ENCODE results near the gene MRPL46. TPM values are rescaled to one million over a fixed set of nuclear protein-coding genes. Genes with fewer than 3 reads are reported as not detected.

The MRPL46 gene
- total RNA-seq, 2 donors from 2014 or later = 32.0 to 40.4 TPM

DNA sequence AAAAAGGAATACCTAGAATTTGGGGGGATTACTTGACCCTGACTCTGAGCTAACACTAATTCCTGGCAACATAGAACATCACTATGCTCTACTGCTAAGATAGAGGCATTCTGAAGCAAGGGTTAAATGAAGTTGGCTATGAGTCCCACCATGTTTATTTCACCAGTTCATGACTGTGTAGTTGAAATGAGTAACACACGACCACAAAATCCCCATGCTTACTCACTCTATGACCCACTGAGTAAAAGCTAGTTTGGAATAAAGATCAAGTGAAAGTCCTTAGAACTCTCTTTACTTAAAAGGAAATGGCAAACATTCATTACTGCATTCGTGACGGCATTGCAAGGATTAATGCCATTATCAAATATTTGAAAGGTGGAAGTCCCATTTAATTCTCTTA is 47.4 kb downstream of the MRPL46 start:
- ATAC-seq (peak; percentile 64 to 91), DNase-seq (ENCODE audit: low spot score) (no peak)
- H3K4me3 Mint-ChIP-seq = no peak overlapping the region
- no peak overlapping the region for H3K27ac Mint-ChIP-seq
- H3K4me1 Mint-ChIP-seq (ENCODE audit: low read depth in 2 of 2) = peaks cover 0 to 11% of the 10 kb centered on the region in 2 donors
- H3K9me3 Mint-ChIP-seq = no peaks in the 10 kb centered on the region
- H3K27me3 Mint-ChIP-seq = peaks cover 30 to 42% of the 10 kb centered on the region in 2 donors
- no peaks in the 10 kb centered on the region for H3K36me3 Mint-ChIP-seq

Other genes with a start within 250 kb of the MRPL46 start
- 1 to 10 TPM in 1 of 2 donors, under 1 TPM in 1; 0.42 to 1.2 TPM for gene NTRK3, start 210.6 kb downstream of the MRPL46 start, total RNA-seq
- 10 to 100 TPM; 58.1 to 69.0 TPM for gene MRPS11, start 320 bp upstream of the MRPL46 start, total RNA-seq
- 1 to 10 TPM; 3.5 to 6.0 TPM for gene DET1, start 79.3 kb upstream of the MRPL46 start, total RNA-seq
- 10 to 100 TPM; 47.1 to 81.4 TPM for gene AEN, start 154.0 kb upstream of the MRPL46 start, total RNA-seq
- 10 to 100 TPM; 21.8 to 30.2 TPM for gene ISG20, start 171.6 kb upstream of the MRPL46 start, total RNA-seq

Data from natural killer cell treated with Interleukin-12 subunit alpha and Interleukin-12 subunit beta and Interleukin-15 and Interleukin-18, amount 100 ng/mL, for 72 hours (primary cell).